Head of caudate nucleus (tissue), 42 donors: Measurements from ENCODE around the gene RND3.

Experiments
- DNase-seq, 42 donors: peaks; one replicate each; pipeline versions ENCODE4 v3.0.0 to v3.0.0-alpha.2; 2020 to 2021; ENCODE audit warnings: mixed read lengths in 7 of 42
- intact Hi-C: fragments of 100-400 bp; cut with DNase I; formaldehyde crosslinking; loops from one replicate; pipeline ENCODE4 v1.15.0; 2022

RND3 gene

GRCh38 chr2:150479075-150479915 is 8.2 kb downstream of the RND3 start:
- DNase-seq: no peak
- intact Hi-C loops: no loop called here

GRCh38 chr2:150478200-150478974 is 9.1 kb downstream of the RND3 start:
- intact Hi-C loops: no loop called here
- no peak for DNase-seq

GRCh38 chr2:150477347-150477746 is 10.1 kb downstream of the RND3 start:
- intact Hi-C loops: no loop called here
- DNase-seq: peak in 2 of 42 donors; percentile 29 to 68

- intact Hi-C loops: no loop called here
- no peak for DNase-seq
These were observed 10.6 kb downstream of the RND3 start for GRCh38 chr2:150476809-150477302.

GRCh38 chr2:150476286-150476685 is 11.2 kb downstream of the RND3 start:
- no peak for DNase-seq
- intact Hi-C loops: no loop called here

- intact Hi-C loops: no loop called here
These were observed 11.8 kb downstream of the RND3 start for GRCh38 chr2:150475479-150476250.

GRCh38 chr2:150474326-150475074 is 13.0 kb downstream of the RND3 start:
- intact Hi-C loops: no loop called here
- DNase-seq: no peak

More at GRCh38 chr2:150475479-150476250, 11.8 kb downstream of the RND3 start:
- DNase-seq: no peak

- no peak for DNase-seq
- intact Hi-C loops: no loop called here
These were observed 13.7 kb downstream of the RND3 start for GRCh38 chr2:150473767-150474166.

- DNase-seq: no peak
- intact Hi-C loops: no loop called here
These were observed 15.0 kb downstream of the RND3 start for GRCh38 chr2:150472511-150472899.

GRCh38 chr2:150471813-150472510 is 15.5 kb downstream of the RND3 start:
- DNase-seq: no peak
- intact Hi-C loops: no loop called here

- DNase-seq: no peak
- intact Hi-C loops: no loop called here
These were observed 17.0 kb downstream of the RND3 start for GRCh38 chr2:150470435-150470834.

- DNase-seq: no peak
- intact Hi-C loops: no loop called here
These were observed 17.7 kb downstream of the RND3 start for GRCh38 chr2:150469706-150470274.

GRCh38 chr2:150468350-150468960 is 19.0 kb downstream of the RND3 start:
- no peak for DNase-seq
- intact Hi-C loops: no loop called here

GRCh38 chr2:150467621-150467963 is 19.9 kb downstream of the RND3 start:
- intact Hi-C loops: no loop called here
- no peak for DNase-seq

GRCh38 chr2:150466741-150467620 is 20.5 kb downstream of the RND3 start:
- intact Hi-C loops: no loop called here
- DNase-seq: no peak

GRCh38 chr2:150465703-150466569 is 21.5 kb downstream of the RND3 start:
- intact Hi-C loops: no loop called here

More at GRCh38 chr2:150465703-150466569, 21.5 kb downstream of the RND3 start:
- DNase-seq: no peak
